ENCODE measurements around the gene KDM8. TPM values are rescaled to one million over a fixed set of nuclear protein-coding genes. Genes with fewer than 3 reads are reported as not detected.

The KDM8 gene
- total and polyA plus RNA-seq, 5 donors from 2014 or later = 2.8 to 14.7 (median 5.5) TPM

DNA sequence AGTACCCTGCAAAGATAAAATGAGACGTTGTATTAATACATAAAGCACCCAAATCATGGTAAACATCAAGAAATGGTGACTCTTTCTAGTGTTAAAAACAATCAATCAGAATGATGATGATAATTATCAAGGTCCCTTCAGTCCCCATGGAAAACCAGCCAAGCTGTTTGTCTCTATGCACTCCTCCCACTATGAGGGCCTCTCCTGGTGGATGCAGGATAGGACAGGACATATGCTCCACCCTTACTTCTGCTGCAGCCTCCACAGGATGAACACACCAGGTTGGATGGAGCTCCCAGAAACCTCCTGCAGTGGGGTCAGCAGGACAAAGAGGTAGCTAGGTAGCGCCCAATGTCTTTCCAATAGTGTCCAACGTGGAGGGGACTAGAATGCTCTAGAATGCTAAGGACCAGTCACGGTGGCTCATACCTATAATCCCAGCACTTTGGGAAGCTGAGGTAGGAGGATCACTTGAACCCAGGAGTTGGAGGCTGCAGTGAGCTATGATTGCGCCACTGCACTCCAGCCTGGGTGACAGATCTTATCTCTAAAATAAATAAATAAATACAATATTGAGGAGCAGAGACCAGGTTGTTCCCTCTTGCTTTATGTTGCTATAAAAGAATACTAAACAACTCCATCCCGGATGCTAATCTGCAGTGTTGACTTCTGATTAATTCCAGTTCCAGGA, 9.9 kb upstream of the KDM8 start:
- H3K4me3 Mint-ChIP-seq = peak overlapping the region in 1 of 4 donors; percentile 83
- peak overlapping the region in 2 of 3 donors; percentile 38 to 99 for H3K27ac Mint-ChIP-seq
- H3K27ac ChIP-seq (ENCODE audit: insufficient read depth, low read length, poor library complexity, severe bottlenecking) = no peak overlapping the region
- H3K4me1 ChIP-seq (ENCODE audit: control insufficient read depth, insufficient read depth, low read length, poor library complexity, severe bottlenecking) = peaks cover 29% of the 10 kb centered on the region
- H3K4me1 Mint-ChIP-seq = peaks cover 12 to 56% (median 29%) of the 10 kb centered on the region in 4 donors
- H3K4me3 ChIP-seq (ENCODE audit: low read depth, low read length) = no peak overlapping the region
- no peaks in the 10 kb centered on the region for H3K9me3 Mint-ChIP-seq
- H3K27me3 ChIP-seq (ENCODE audit: control insufficient read depth, insufficient read depth, low read length) = no peaks in the 10 kb centered on the region
- no peaks in the 10 kb centered on the region for H3K9me3 ChIP-seq (ENCODE audit: control insufficient read depth in 2 of 2, low read length in 2 of 2)
- H3K36me3 ChIP-seq (ENCODE audit: control insufficient read depth, insufficient read depth, low read length) = no peaks in the 10 kb centered on the region
- no peak for DNase-seq
- no peak for ATAC-seq (ENCODE audit: low read depth in 2 of 2)
- peaks cover 4% of the 10 kb centered on the region for H3K27me3 Mint-ChIP-seq
- no peaks in the 10 kb centered on the region for H3K36me3 Mint-ChIP-seq

DNA sequence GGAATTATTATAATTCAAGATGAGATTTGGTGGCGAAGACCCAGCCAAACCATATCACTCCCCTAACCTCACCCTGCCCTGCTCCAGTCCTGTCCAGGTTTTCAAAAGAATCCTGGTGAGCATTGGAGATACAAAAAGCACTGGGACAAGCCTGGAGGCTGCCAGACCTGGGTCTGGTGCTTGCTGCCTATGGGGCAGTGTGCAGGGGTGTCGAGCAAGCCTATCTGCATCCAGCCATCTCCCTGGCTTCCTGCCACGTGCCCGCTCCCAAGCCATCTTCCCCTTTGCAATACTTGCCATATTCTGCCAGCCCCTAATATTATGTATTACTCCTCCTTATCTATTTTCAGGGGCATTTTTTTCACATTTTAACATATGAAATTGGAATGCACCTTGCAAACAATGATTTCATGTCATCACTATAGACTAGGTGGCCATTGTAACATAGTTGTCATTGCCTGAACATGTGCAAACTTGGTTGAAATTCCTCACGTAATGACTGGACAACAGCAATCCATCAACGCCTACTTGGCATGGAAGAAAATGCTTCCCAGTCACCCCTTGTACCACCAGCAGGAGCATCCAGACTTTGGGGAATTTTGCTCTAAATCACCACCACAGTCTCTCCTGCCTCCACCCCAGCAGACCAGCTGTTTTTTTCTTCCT, 8.1 kb upstream of the KDM8 start:
- H3K9me3 ChIP-seq (ENCODE audit: control insufficient read depth in 2 of 2, low read length in 2 of 2) = no peaks in the 10 kb centered on the region
- H3K36me3 Mint-ChIP-seq = no peaks in the 10 kb centered on the region
- no peaks in the 10 kb centered on the region for H3K27me3 Mint-ChIP-seq
- H3K27me3 ChIP-seq (ENCODE audit: control insufficient read depth, insufficient read depth, low read length) = no peaks in the 10 kb centered on the region
- DNase-seq = no peak
- H3K27ac ChIP-seq (ENCODE audit: insufficient read depth, low read length, poor library complexity, severe bottlenecking) = peak overlapping the region; percentile 72
- peak overlapping the region; percentile 23 to 82 (median 74) for H3K4me3 Mint-ChIP-seq
- peaks cover 28 to 69% (median 46%) of the 10 kb centered on the region in 4 donors for H3K4me1 Mint-ChIP-seq
- H3K9me3 Mint-ChIP-seq = no peaks in the 10 kb centered on the region
- H3K4me3 ChIP-seq (ENCODE audit: low read depth, low read length) = peak overlapping the region; percentile 50
- H3K36me3 ChIP-seq (ENCODE audit: control insufficient read depth, insufficient read depth, low read length) = no peaks in the 10 kb centered on the region
- peak overlapping the region; percentile 93 to 99 (median 95) for H3K27ac Mint-ChIP-seq
- H3K4me1 ChIP-seq (ENCODE audit: control insufficient read depth, insufficient read depth, low read length, poor library complexity, severe bottlenecking) = peaks cover 47% of the 10 kb centered on the region
- no peak for ATAC-seq (ENCODE audit: low read depth in 2 of 2)

DNA sequence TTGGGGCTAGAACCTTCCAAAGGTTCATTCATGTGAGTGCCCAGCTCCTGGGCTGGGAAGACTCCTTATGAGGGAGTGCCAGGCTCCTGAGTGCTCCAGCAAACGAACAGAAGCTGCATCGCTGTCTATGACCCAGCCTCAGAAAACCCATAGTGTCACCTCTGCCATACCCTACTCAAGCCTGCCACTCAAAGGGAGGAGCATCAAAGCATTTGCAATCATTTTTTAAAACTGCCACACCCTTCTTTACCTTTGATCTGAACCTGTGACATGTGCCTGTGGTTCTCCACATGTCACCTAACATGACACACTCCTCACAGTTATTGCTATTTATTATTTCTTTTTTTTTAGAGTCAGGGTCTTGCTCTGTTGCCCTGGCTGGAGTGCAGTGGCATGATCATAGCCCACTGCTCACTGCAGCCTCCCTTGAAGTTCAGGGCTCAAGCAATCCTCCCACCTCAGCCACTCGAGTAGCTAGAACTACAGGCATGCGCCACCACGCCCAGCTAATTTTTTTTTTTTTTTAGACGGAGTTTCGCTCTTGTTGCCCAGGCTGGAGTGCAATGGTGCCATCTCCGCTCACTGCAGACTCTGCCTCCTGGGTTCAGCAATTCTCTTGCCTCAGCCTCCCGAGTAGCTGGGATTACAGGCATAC, 7.3 kb upstream of the KDM8 start:
- H3K27ac ChIP-seq (ENCODE audit: insufficient read depth, low read length, poor library complexity, severe bottlenecking) = peak overlapping the region; percentile 72
- Mint-ChIP-seq H3K27ac (peak overlapping the region; percentile 95 to 99 (median 98)), H3K9me3 (no peaks in the 10 kb centered on the region), H3K27me3 (no peaks in the 10 kb centered on the region), H3K36me3 (no peaks in the 10 kb centered on the region), H3K4me3 (peak overlapping the region; percentile 10 to 82 (median 74)), H3K4me1 (peaks cover 31 to 78% (median 54%) of the 10 kb centered on the region in 4 donors)
- peaks cover 53% of the 10 kb centered on the region for H3K4me1 ChIP-seq (ENCODE audit: control insufficient read depth, insufficient read depth, low read length, poor library complexity, severe bottlenecking)
- peak overlapping the region; percentile 50 for H3K4me3 ChIP-seq (ENCODE audit: low read depth, low read length)
- no peaks in the 10 kb centered on the region for H3K36me3 ChIP-seq (ENCODE audit: control insufficient read depth, insufficient read depth, low read length)
- H3K9me3 ChIP-seq (ENCODE audit: control insufficient read depth in 2 of 2, low read length in 2 of 2) = no peaks in the 10 kb centered on the region
- ATAC-seq (ENCODE audit: low read depth in 2 of 2) = peak; percentile 94 to 95
- peak; percentile 47 to 91 (median 88) for DNase-seq
- no peaks in the 10 kb centered on the region for H3K27me3 ChIP-seq (ENCODE audit: control insufficient read depth, insufficient read depth, low read length)

DNA sequence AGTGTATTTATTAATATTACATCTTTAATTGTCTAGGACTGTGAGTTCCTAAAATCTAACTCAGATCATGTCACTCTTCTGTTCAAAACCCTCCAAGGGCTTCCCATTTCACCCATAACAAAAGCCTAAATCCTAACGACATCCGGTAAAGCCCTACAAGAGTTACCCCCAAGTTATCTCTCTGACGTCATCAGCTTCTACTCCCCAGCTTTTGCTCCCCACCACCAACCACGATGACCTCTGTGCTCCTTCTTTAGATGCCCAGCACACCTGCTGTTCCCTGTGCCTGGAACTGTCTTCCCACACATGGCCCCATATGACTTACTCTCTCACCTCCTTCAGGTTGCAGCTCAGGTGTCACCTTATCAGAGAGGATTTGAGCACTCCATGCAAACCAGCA, 6.3 kb upstream of the KDM8 start:
- Histone ChIP-seq H3K36me3 (ENCODE audit: control insufficient read depth, insufficient read depth, low read length) (no peaks in the 10 kb centered on the region), H3K9me3 (ENCODE audit: control insufficient read depth in 2 of 2, low read length in 2 of 2) (no peaks in the 10 kb centered on the region), H3K4me3 (ENCODE audit: low read depth, low read length) (no peak overlapping the region), H3K27me3 (ENCODE audit: control insufficient read depth, insufficient read depth, low read length) (no peaks in the 10 kb centered on the region), H3K4me1 (ENCODE audit: control insufficient read depth, insufficient read depth, low read length, poor library complexity, severe bottlenecking) (peaks cover 60% of the 10 kb centered on the region), H3K27ac (ENCODE audit: insufficient read depth, low read length, poor library complexity, severe bottlenecking) (peak overlapping the region; percentile 70)
- peaks cover 31 to 82% (median 56%) of the 10 kb centered on the region in 4 donors for H3K4me1 Mint-ChIP-seq
- no peaks in the 10 kb centered on the region for H3K36me3 Mint-ChIP-seq
- ATAC-seq (ENCODE audit: low read depth in 2 of 2) = no peak
- H3K27ac Mint-ChIP-seq = peak overlapping the region; percentile 94 to 99 (median 95)
- peak overlapping the region in 3 of 4 donors; percentile 29 to 74 (median 46) for H3K4me3 Mint-ChIP-seq
- H3K9me3 Mint-ChIP-seq = no peaks in the 10 kb centered on the region
- DNase-seq = no peak
- H3K27me3 Mint-ChIP-seq = no peaks in the 10 kb centered on the region

DNA sequence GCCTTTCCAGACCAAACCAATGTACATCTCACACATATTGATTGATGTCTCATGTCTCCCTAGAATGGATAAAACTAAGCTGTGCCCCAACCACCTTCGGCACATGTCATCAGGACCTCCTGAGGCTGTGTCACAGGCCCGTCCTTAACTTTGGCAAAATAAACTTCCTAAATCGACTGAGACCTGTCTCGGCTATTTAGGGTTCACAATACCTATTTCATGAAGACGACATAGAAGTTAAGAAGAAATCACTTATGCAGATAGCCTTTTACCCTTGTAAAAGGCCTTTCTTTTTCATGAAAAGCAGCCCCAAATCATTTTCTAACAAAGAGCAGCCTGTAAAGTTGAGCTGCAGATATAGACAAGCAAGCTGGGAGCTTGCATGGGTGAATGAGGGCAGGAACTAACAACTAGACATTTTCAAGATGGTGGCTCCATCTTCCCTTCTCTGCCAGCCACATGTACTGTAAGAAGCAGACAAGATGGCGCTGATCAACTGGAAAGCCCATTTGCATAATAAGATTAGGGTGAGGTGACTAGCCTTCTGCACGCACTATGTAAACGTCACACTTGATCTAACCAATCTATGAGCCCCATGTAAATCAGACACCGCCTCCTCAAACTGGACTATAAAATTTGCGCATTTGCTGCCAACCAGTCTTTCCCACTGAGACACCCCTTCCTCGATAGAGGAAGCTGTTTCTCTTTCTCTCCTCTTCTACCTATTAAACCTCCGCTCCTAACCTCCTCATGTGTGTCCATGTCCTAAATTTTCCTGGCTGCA, 4.7 kb upstream of the KDM8 start:
- Histone ChIP-seq H3K36me3 (ENCODE audit: control insufficient read depth, insufficient read depth, low read length) (no peaks in the 10 kb centered on the region), H3K27ac (ENCODE audit: insufficient read depth, low read length, poor library complexity, severe bottlenecking) (peak overlapping the region; percentile 70), H3K27me3 (ENCODE audit: control insufficient read depth, insufficient read depth, low read length) (no peaks in the 10 kb centered on the region), H3K4me3 (ENCODE audit: low read depth, low read length) (peak overlapping the region; percentile 57), H3K4me1 (ENCODE audit: control insufficient read depth, insufficient read depth, low read length, poor library complexity, severe bottlenecking) (peaks cover 70% of the 10 kb centered on the region), H3K9me3 (ENCODE audit: control insufficient read depth in 2 of 2, low read length in 2 of 2) (no peaks in the 10 kb centered on the region)
- Mint-ChIP-seq H3K4me3 (peak overlapping the region in 3 of 4 donors; percentile 17 to 87 (median 68)), H3K9me3 (no peaks in the 10 kb centered on the region), H3K27ac (peak overlapping the region; percentile 93 to 95 (median 94)), H3K27me3 (no peaks in the 10 kb centered on the region), H3K36me3 (no peaks in the 10 kb centered on the region), H3K4me1 (peaks cover 31 to 98% (median 65%) of the 10 kb centered on the region in 4 donors)
- ATAC-seq (ENCODE audit: low read depth in 2 of 2) (no peak), DNase-seq (no peak)

DNA sequence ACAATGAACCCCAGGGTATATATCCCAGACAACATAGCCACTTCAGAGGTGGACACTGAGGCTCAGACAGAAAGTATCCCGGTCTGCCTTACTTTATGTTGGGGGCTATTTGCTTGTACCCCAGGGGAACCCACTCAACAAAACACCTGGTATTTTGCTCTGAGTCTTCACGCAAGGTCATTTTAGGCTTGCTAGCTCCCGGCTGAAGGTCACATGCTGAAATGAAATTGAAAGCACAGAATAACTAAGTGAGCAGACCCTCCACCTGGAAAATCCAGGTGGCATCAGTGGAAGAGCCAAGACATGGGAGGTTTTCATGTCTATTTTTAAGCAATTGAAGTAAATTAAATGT, 4.1 kb upstream of the KDM8 start:
- Mint-ChIP-seq H3K27ac (peak overlapping the region; percentile 93 to 95 (median 94)), H3K4me3 (peak overlapping the region; percentile 17 to 87 (median 64)), H3K27me3 (no peaks in the 10 kb centered on the region), H3K9me3 (no peaks in the 10 kb centered on the region), H3K36me3 (peaks cover 3% of the 10 kb centered on the region), H3K4me1 (peaks cover 31 to 98% (median 65%) of the 10 kb centered on the region in 4 donors)
- Histone ChIP-seq H3K4me1 (ENCODE audit: control insufficient read depth, insufficient read depth, low read length, poor library complexity, severe bottlenecking) (peaks cover 74% of the 10 kb centered on the region), H3K27ac (ENCODE audit: insufficient read depth, low read length, poor library complexity, severe bottlenecking) (peak overlapping the region; percentile 70), H3K9me3 (ENCODE audit: control insufficient read depth in 2 of 2, low read length in 2 of 2) (no peaks in the 10 kb centered on the region), H3K27me3 (ENCODE audit: control insufficient read depth, insufficient read depth, low read length) (no peaks in the 10 kb centered on the region), H3K4me3 (ENCODE audit: low read depth, low read length) (peak overlapping the region; percentile 57), H3K36me3 (ENCODE audit: control insufficient read depth, insufficient read depth, low read length) (no peaks in the 10 kb centered on the region)
- ATAC-seq (ENCODE audit: low read depth in 2 of 2) (no peak), DNase-seq (peak in 1 of 3 donors; percentile 17)

DNA sequence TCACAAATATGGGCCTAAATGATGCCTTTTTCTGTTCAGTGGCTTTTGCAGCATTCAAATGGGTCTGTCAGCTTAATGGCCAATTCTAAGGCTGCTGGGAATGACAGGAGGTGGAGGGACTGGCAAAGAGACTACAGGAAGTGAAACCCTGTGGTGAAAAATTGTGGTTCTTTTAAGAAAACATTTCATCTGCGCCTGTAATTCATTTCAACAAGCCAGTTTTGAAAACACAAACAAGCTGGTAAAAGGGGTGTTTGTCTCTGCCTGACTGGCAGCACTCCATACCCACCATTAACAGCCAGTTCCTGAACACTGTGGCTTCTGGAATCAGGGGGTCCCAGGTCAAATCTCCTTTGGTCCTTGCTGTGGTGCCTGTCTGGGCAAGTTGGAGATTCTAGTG, 3.6 kb upstream of the KDM8 start:
- Histone ChIP-seq H3K9me3 (ENCODE audit: control insufficient read depth in 2 of 2, low read length in 2 of 2) (no peaks in the 10 kb centered on the region), H3K36me3 (ENCODE audit: control insufficient read depth, insufficient read depth, low read length) (no peaks in the 10 kb centered on the region), H3K27ac (ENCODE audit: insufficient read depth, low read length, poor library complexity, severe bottlenecking) (peak overlapping the region; percentile 70), H3K4me3 (ENCODE audit: low read depth, low read length) (peak overlapping the region; percentile 57), H3K27me3 (ENCODE audit: control insufficient read depth, insufficient read depth, low read length) (no peaks in the 10 kb centered on the region), H3K4me1 (ENCODE audit: control insufficient read depth, insufficient read depth, low read length, poor library complexity, severe bottlenecking) (peaks cover 79% of the 10 kb centered on the region)
- no peaks in the 10 kb centered on the region for H3K9me3 Mint-ChIP-seq
- peaks cover 31 to 96% (median 65%) of the 10 kb centered on the region in 4 donors for H3K4me1 Mint-ChIP-seq
- DNase-seq (peak in 2 of 3 donors; percentile 62 to 85), ATAC-seq (ENCODE audit: low read depth in 2 of 2) (no peak)
- peak overlapping the region; percentile 73 to 88 (median 80) for H3K4me3 Mint-ChIP-seq
- H3K27me3 Mint-ChIP-seq = no peaks in the 10 kb centered on the region
- H3K27ac Mint-ChIP-seq = peak overlapping the region; percentile 93 to 95 (median 94)
- H3K36me3 Mint-ChIP-seq = peaks cover 3% of the 10 kb centered on the region
